Common myeloid progenitor, CD34-positive (primary cell): ENCODE data around the gene CDH4.
A peak's percentile ranks its signal among the peaks of the same experiment; 100 is the strongest.

Experiments used
- CTCF ChIA-PET: fragments of 350-600 bp; sonication (Branson Sonifier 250); formaldehyde crosslinking; loops from one replicate; lab custom pipeline; 2021; ENCODE audit warnings: antibody characterized with exemption; lab: Charles Lee
- POLR2A ChIA-PET: fragments of 350-600 bp; sonication (Branson Sonifier 250); formaldehyde crosslinking; loops from one replicate; lab custom pipeline; 2021; ENCODE audit warnings: antibody characterized with exemption; lab: Charles Lee
- DNase-seq, 3 donors: peaks; one replicate each; pipeline versions ENCODE4 v3.0.0 to v3.0.0-alpha.2; 2013
- H3K27ac ChIP-seq, 2 experiments: 1 replicate in 1 of 2; 2 replicates in 1 of 2; pipeline ENCODE4 v1.7.0; 2013; ENCODE audit warnings: inconsistent platforms in 2 of 2, low read length in 2 of 2, mild to moderate bottlenecking in 2 of 2, low read depth in 1 of 2, moderate library complexity in 1 of 2; ENCODE audit not compliant: severe bottlenecking in 2 of 2, insufficient read depth in 1 of 2, poor library complexity in 1 of 2
- H3K27me3 ChIP-seq, 5 experiments: replicated peaks in 2 of 5; 1 replicate in 3 of 5; 2 replicates in 2 of 5; pipeline versions ENCODE4 v1.6.1 to v1.7.0; 2013; ENCODE audit warnings: low read length in 4 of 5, mild to moderate bottlenecking in 2 of 5, moderate library complexity in 2 of 5, inconsistent platforms in 1 of 5; ENCODE audit not compliant: insufficient read depth in 5 of 5, control insufficient read depth in 4 of 5
- H3K36me3 ChIP-seq, 4 experiments: 1 replicate in 2 of 4; 2 replicates in 2 of 4; pipeline versions ENCODE4 v1.6.1 to v1.7.0; 2013; ENCODE audit warnings: low read length in 3 of 4, control low read depth in 1 of 4, mild to moderate bottlenecking in 1 of 4; ENCODE audit not compliant: control insufficient read depth in 4 of 4, insufficient read depth in 4 of 4
- H3K4me1 ChIP-seq, 4 experiments: 1 replicate in 3 of 4; 2 replicates in 1 of 4; pipeline versions ENCODE4 v1.6.1 to v1.7.1; 2013; ENCODE audit warnings: low read length in 3 of 4, mild to moderate bottlenecking in 3 of 4, control low read depth in 1 of 4, inconsistent platforms in 1 of 4, moderate library complexity in 1 of 4; ENCODE audit not compliant: control insufficient read depth in 4 of 4, insufficient read depth in 4 of 4; ENCODE audit errors: control extremely low read depth in 1 of 4
- H3K4me3 ChIP-seq, 7 experiments: 1 replicate in 4 of 7; 2 replicates in 3 of 7; pipeline versions ENCODE4 v1.5.1 to v1.7.0; 2013; ENCODE audit warnings: mild to moderate bottlenecking in 7 of 7, low read length in 6 of 7, moderate library complexity in 6 of 7, inconsistent platforms in 2 of 7, low read depth in 2 of 7, control low read depth in 1 of 7; ENCODE audit not compliant: insufficient read depth in 4 of 7, control insufficient read depth in 1 of 7; ENCODE audit errors: extremely low read depth in 1 of 7
- H3K9me3 ChIP-seq, 5 experiments: 1 replicate in 4 of 5; 2 replicates in 1 of 5; pipeline versions ENCODE4 v1.6.1 to v1.7.1; 2013; ENCODE audit warnings: low read length in 4 of 5, mild to moderate bottlenecking in 2 of 5, inconsistent platforms in 1 of 5, low read depth in 1 of 5, moderate library complexity in 1 of 5; ENCODE audit not compliant: control insufficient read depth in 4 of 5, insufficient read depth in 2 of 5; ENCODE audit errors: control extremely low read depth in 1 of 5
- WGBS: methylation state at CpG from one replicate; pipeline ENCODE4 v1.1.5; 2013; ENCODE audit not compliant: insufficient coverage; 5-methylcytosine and 5-hydroxymethylcytosine counted together

CDH4 gene

GRCh38 chr20:61579908-61580307, 327.8 kb downstream of the CDH4 start:
- Histone ChIP-seq H3K4me1 (peaks cover 0 to 3% (median 0%) of the 10 kb centered on the region in 4 experiments), H3K9me3 (peaks cover 0 to 13% (median 0%) of the 10 kb centered on the region in 5 experiments), H3K27ac (no peak overlapping the region), H3K4me3 (no peak overlapping the region), H3K27me3 (no peaks in the 10 kb centered on the region), H3K36me3 (no peaks in the 10 kb centered on the region)
- ChIA-PET POLR2A (no interaction called here), CTCF (no interaction called here)
- 90% methylated on average over 7 of the region's 7 CpGs for WGBS
- DNase-seq = no peak

- CTCF ChIA-PET = no interaction called here
- Histone ChIP-seq H3K36me3 (no peaks in the 10 kb centered on the region), H3K4me3 (no peak overlapping the region), H3K27ac (no peak overlapping the region), H3K9me3 (peaks cover 0 to 13% (median 0%) of the 10 kb centered on the region in 5 experiments), H3K4me1 (peaks cover 0 to 3% (median 0%) of the 10 kb centered on the region in 4 experiments), H3K27me3 (no peaks in the 10 kb centered on the region)
- POLR2A ChIA-PET = no interaction called here
- DNase-seq = no peak
- WGBS = 87% methylated on average over 15 of the region's 16 CpGs
These were observed 329.1 kb downstream of the CDH4 start for GRCh38 chr20:61580958-61581824.

GRCh38 chr20:61581825-61582188, 329.7 kb downstream of the CDH4 start:
- peaks cover 0 to 17% (median 0%) of the 10 kb centered on the region in 5 experiments for H3K9me3 ChIP-seq
- 81% methylated on average over 13 of the region's 14 CpGs for WGBS

GRCh38 chr20:61582196-61582923, 330.3 kb downstream of the CDH4 start:
- 91% methylated on average over 15 of the region's 15 CpGs for WGBS
- peaks cover 0 to 3% (median 0%) of the 10 kb centered on the region in 4 experiments for H3K4me1 ChIP-seq
- POLR2A ChIA-PET = no interaction called here

More at GRCh38 chr20:61581825-61582188, 329.7 kb downstream of the CDH4 start:
- CTCF ChIA-PET = no interaction called here
- H3K27me3 ChIP-seq = no peaks in the 10 kb centered on the region
- H3K4me1 ChIP-seq = peaks cover 0 to 3% (median 0%) of the 10 kb centered on the region in 4 experiments
- no peak for DNase-seq
- no peak overlapping the region for H3K4me3 ChIP-seq
- POLR2A ChIA-PET = no interaction called here
- H3K36me3 ChIP-seq = no peaks in the 10 kb centered on the region
- no peak overlapping the region for H3K27ac ChIP-seq

GRCh38 chr20:61583356-61583755, 331.3 kb downstream of the CDH4 start:
- Histone ChIP-seq H3K9me3 (peaks cover 0 to 22% (median 0%) of the 10 kb centered on the region in 5 experiments), H3K27me3 (no peaks in the 10 kb centered on the region), H3K27ac (no peak overlapping the region), H3K36me3 (no peaks in the 10 kb centered on the region), H3K4me3 (no peak overlapping the region), H3K4me1 (peaks cover 0 to 3% (median 0%) of the 10 kb centered on the region in 4 experiments)
- ChIA-PET CTCF (no interaction called here), POLR2A (no interaction called here)
- WGBS = 88% methylated on average over 8 of the region's 9 CpGs
- DNase-seq = no peak

More at GRCh38 chr20:61582196-61582923, 330.3 kb downstream of the CDH4 start:
- no peak for DNase-seq
- H3K27ac ChIP-seq = no peak overlapping the region
- H3K4me3 ChIP-seq = no peak overlapping the region
- no peaks in the 10 kb centered on the region for H3K36me3 ChIP-seq
- H3K27me3 ChIP-seq = no peaks in the 10 kb centered on the region
- H3K9me3 ChIP-seq = peaks cover 0 to 19% (median 0%) of the 10 kb centered on the region in 5 experiments
- CTCF ChIA-PET = no interaction called here

- ChIA-PET CTCF (no interaction called here), POLR2A (no interaction called here)
- DNase-seq = peak in 1 of 3 donors; percentile 2
- Histone ChIP-seq H3K27me3 (no peaks in the 10 kb centered on the region), H3K4me3 (no peak overlapping the region), H3K4me1 (peaks cover 0 to 3% (median 0%) of the 10 kb centered on the region in 4 experiments), H3K36me3 (no peaks in the 10 kb centered on the region), H3K9me3 (peaks cover 0 to 22% (median 0%) of the 10 kb centered on the region in 5 experiments), H3K27ac (no peak overlapping the region)
- 44% methylated on average over 6 of the region's 10 CpGs for whole genome bisulfite sequencing
These were observed 332.8 kb downstream of the CDH4 start for GRCh38 chr20:61584851-61585250.

DNA sequence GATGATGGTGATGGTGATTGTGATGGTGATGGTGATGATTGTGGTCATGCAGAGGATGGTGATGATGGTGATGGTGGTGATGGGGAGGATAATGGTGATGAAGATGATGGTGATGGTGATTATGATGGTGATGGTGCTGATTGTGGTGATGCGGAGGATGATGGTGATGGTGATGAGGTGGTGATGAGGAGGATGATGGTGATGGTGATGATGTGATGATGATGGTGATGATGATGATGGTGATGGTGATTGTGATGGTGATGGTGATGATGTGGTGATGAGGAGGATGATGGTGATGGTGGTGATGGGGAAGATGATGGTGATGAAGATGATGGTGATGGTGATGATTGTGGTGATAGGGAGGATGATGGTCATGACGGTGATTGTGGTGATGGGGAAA, 333.7 kb downstream of the CDH4 start:
- ChIA-PET CTCF (no interaction called here), POLR2A (no interaction called here)
- DNase-seq = no peak
- no peaks in the 10 kb centered on the region for H3K27me3 ChIP-seq
- peaks cover 0 to 3% (median 0%) of the 10 kb centered on the region in 4 experiments for H3K4me1 ChIP-seq
- H3K9me3 ChIP-seq = peaks cover 0 to 23% (median 0%) of the 10 kb centered on the region in 5 experiments
- whole genome bisulfite sequencing = 94% methylated on average over 2 of the region's 2 CpGs
- H3K27ac ChIP-seq = no peak overlapping the region
- H3K36me3 ChIP-seq = no peaks in the 10 kb centered on the region
- H3K4me3 ChIP-seq = no peak overlapping the region
